ENCODE data around the gene MAGEH1.

DNA sequence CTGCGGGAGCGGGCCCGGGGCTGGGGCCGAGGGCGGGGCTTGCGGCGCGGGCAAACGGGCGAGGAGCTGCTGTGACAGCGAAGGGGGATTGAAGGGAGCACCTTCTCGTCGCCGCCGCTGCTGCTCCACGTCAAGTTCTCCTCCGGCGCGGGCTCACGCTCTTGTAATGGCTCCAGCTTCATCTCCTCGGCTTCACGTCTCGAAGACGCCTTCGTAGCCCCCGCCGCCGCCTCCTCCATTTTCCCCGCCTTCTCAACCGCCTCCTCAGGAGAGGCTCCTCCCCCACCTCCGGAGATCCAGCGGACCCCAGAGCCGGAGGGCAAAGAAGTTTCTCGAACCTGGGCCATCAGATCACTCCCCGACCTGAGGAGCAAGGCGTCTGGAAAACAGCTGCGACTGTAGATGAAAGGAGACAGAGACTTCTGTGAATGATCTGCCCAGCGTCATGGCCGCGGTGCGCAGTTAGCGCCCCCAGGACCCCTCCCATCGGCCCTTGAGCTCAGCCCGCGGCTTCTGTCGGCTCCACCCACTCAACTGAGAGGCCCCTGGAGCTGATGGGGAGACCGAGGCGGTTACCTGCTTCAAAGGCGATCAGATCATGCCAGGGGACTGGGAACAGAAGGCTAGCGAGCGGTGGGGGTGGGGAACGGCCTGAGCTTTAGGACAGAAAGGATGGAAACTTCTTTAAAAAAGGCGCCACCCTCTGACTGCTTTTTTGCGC is 36.8 kb downstream of the MAGEH1 start:
- no peak for TF ChIP-seq CTCF (IDR thresholded peaks at IDR 0.05)
- TF ChIP-seq POLR2A (IDR thresholded peaks at IDR 0.05) = no peak

All from testis (tissue), 2 donors.